ENCODE measurements around the gene ELP2. TPM values are rescaled to one million over a fixed set of nuclear protein-coding genes. Genes with fewer than 3 reads are reported as not detected.
"Not testable (repeated sequence)": the region's sequence is repeated elsewhere in the genome, so short reads cannot be mapped to it uniquely, and the experiment has no call there.

Gene ELP2
- total RNA-seq, 1 experiment from 2014 or later: 47.3 TPM

DNA sequence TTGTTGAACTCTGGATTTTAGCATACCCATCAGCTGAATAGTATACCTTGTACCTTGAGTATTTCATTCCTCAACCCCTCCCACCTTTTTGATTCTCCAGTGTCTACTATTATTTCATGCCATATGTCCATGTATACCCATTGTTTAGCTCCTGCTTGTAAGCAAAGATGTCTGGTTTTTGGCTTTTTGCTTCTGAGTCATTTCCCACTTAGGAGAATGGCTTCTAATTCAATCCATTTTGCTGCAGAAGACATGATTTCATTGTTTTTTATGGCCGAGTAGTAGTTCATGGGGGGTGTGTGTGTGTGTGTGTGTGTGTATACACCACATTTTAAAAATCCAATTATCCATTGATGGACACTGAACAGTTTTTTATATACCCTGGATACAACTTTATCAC lies 33.3 kb downstream of the ELP2 start:
- DNase-seq (no peak), ATAC-seq (no peak)
- Histone ChIP-seq H3K79me2 (ENCODE audit: low read length) (no peaks in the 10 kb centered on the region), H3K36me3 (ENCODE audit: low read depth, low read length) (no peaks in the 10 kb centered on the region), H3K27me3 (ENCODE audit: low read length) (no peaks in the 10 kb centered on the region), H3K4me1 (ENCODE audit: insufficient read depth, low read length) (no peaks in the 10 kb centered on the region), H3K4me3 (ENCODE audit: low read length) (no peak overlapping the region), H4K20me1 (ENCODE audit: low read length) (no peaks in the 10 kb centered on the region), H2AFZ (ENCODE audit: low read length) (no peak overlapping the region), H3F3A (ENCODE audit: low read length, unreplicated experiment) (no peaks in the 10 kb centered on the region), H3K9me3 (ENCODE audit: low read length) (no peaks in the 10 kb centered on the region), H3K9ac (ENCODE audit: low read length) (no peak overlapping the region), H3K27ac (ENCODE audit: low read length) (no peak overlapping the region), H3K4me2 (ENCODE audit: low read length) (no peak overlapping the region), H3K9me2 (replicated peaks; ENCODE audit: low read length) (no peaks in the 10 kb centered on the region)
- BruUV-seq (replicated peaks): no TSS peak
- TF ChIP-seq EZH2phosphoT487 (IDR thresholded peaks at IDR 0.05; ENCODE audit: borderline replicate concordance, low read length) (no peak), EZH2 (IDR thresholded peaks at IDR 0.05; ENCODE audit: low read length, unreplicated experiment) (no peak)
- TF ChIP-seq, protein P1, sequence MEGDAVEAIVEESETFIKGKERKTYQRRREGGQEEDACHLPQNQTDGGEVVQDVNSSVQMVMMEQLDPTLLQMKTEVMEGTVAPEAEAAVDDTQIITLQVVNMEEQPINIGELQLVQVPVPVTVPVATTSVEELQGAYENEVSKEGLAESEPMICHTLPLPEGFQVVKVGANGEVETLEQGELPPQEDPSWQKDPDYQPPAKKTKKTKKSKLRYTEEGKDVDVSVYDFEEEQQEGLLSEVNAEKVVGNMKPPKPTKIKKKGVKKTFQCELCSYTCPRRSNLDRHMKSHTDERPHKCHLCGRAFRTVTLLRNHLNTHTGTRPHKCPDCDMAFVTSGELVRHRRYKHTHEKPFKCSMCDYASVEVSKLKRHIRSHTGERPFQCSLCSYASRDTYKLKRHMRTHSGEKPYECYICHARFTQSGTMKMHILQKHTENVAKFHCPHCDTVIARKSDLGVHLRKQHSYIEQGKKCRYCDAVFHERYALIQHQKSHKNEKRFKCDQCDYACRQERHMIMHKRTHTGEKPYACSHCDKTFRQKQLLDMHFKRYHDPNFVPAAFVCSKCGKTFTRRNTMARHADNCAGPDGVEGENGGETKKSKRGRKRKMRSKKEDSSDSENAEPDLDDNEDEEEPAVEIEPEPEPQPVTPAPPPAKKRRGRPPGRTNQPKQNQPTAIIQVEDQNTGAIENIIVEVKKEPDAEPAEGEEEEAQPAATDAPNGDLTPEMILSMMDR (conservative IDR thresholded peaks at IDR 0.05; ENCODE audit: low read depth, low read length): no peak
- intact Hi-C loops (cut with micrococcal nuclease): no loop called here
- ChIA-PET CTCF (no interaction called here), POLR2A (ENCODE audit: unreplicated experiment) (no interaction called here)

DNA sequence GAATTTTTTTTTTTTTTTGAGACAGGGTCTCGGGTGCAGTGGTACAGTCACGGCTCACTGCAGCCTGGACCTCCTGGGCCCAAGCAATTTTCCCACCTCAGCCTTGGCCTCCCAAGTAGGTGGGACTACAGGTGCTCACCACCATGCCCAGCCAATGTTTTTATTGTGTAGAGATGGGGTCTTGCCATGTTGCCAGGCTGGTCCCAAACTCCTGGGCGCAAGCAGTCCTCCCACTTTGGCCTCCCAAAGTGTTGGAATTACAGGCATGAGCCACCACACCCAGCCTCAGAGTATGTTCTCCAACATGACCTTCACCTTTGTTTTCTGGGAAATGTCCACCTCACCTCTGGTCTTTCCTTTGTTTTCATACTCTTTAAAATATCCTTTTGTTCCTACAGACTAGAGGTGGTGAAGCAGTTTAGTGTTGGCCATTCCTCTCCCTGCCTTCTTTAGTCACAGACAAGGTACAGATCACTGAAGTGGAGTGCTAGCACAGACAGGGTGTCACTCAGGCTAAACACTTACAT lies 38.1 kb downstream of the ELP2 start:
- no peaks in the 10 kb centered on the region for H3F3A ChIP-seq (ENCODE audit: low read length, unreplicated experiment)
- ChIA-PET POLR2A (ENCODE audit: unreplicated experiment) (no interaction called here), CTCF (no interaction called here)
- H2AFZ ChIP-seq (ENCODE audit: low read length): no peak overlapping the region
- no peak overlapping the region for H3K27ac ChIP-seq (ENCODE audit: low read length)
- TF ChIP-seq, protein P1 (conservative IDR thresholded peaks at IDR 0.05; ENCODE audit: low read depth, low read length): no peak
- TF ChIP-seq EZH2phosphoT487 (IDR thresholded peaks at IDR 0.05; ENCODE audit: borderline replicate concordance, low read length) (no peak), EZH2 (IDR thresholded peaks at IDR 0.05; ENCODE audit: low read length, unreplicated experiment) (no peak)
- ATAC-seq (no peak), DNase-seq (no peak)
- no peaks in the 10 kb centered on the region for H3K4me1 ChIP-seq (ENCODE audit: insufficient read depth, low read length)
- no peaks in the 10 kb centered on the region for H3K9me3 ChIP-seq (ENCODE audit: low read length)
- BruUV-seq (replicated peaks): no TSS peak
- no peak overlapping the region for H3K4me3 ChIP-seq (ENCODE audit: low read length)
- H3K36me3 ChIP-seq (ENCODE audit: low read depth, low read length): no peaks in the 10 kb centered on the region
- no peak overlapping the region for H3K9ac ChIP-seq (ENCODE audit: low read length)
- no peaks in the 10 kb centered on the region for H4K20me1 ChIP-seq (ENCODE audit: low read length)
- H3K79me2 ChIP-seq (ENCODE audit: low read length): no peaks in the 10 kb centered on the region
- intact Hi-C loops (cut with micrococcal nuclease): no loop called here
- no peaks in the 10 kb centered on the region for H3K27me3 ChIP-seq (ENCODE audit: low read length)
- H3K9me2 ChIP-seq (replicated peaks; ENCODE audit: low read length): no peaks in the 10 kb centered on the region
- H3K4me2 ChIP-seq (ENCODE audit: low read length): no peak overlapping the region

DNA sequence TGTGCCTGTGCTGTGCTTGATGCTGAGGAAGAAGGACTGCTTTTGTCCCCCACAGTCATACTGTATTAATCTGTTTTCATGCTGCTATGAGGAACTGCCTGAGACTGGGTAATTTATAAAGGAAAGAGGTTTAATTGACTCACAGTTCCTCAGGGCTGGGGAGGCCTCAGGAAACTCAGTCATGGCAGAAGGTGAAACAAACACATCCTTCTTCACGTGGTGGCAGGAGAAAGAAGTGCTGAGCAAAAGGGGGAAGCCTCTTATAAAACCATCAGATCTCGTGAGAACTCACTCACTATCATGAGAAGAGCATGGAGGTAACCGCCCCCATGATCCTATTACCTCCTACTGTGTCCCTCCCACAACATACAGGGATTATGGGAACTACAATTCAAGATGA lies 38.6 kb downstream of the ELP2 start:
- H3K27me3 ChIP-seq (ENCODE audit: low read length); CTCF ChIA-PET; H3K9me3 ChIP-seq (ENCODE audit: low read length); DNase-seq; H3K9me2 ChIP-seq (replicated peaks; ENCODE audit: low read length); H3K4me3 ChIP-seq (ENCODE audit: low read length); H3F3A ChIP-seq (ENCODE audit: low read length, unreplicated experiment); H4K20me1 ChIP-seq (ENCODE audit: low read length); BruUV-seq (replicated peaks); H3K79me2 ChIP-seq (ENCODE audit: low read length); ATAC-seq; H3K36me3 ChIP-seq (ENCODE audit: low read depth, low read length); H3K27ac ChIP-seq (ENCODE audit: low read length); H2AFZ ChIP-seq (ENCODE audit: low read length); H3K9ac ChIP-seq (ENCODE audit: low read length); intact Hi-C loops (cut with micrococcal nuclease); H3K4me1 ChIP-seq (ENCODE audit: insufficient read depth, low read length); H3K4me2 ChIP-seq (ENCODE audit: low read length); POLR2A ChIA-PET (ENCODE audit: unreplicated experiment): not testable (repeated sequence)
